Vagina (tissue), 2 donors: Measurements from ENCODE around the gene TMEM235.

Source experiments
- POLR2A ChIP-seq, 2 donors: fragments of 450-650 bp; IDR thresholded peaks; one replicate each; pipeline ENCODE4 v1.6.1; 2017; ENCODE audit warnings: antibody characterized with exemption in 2 of 2, mild to moderate bottlenecking in 2 of 2, moderate library complexity in 2 of 2
- POLR2AphosphoS5 ChIP-seq, 2 donors: sonication (generic); formaldehyde crosslinking; IDR thresholded peaks; one replicate each; pipeline ENCODE4 v1.9.0; 2017; ENCODE audit warnings: antibody characterized with exemption in 2 of 2, mild to moderate bottlenecking in 2 of 2, low read depth in 1 of 2; ENCODE audit not compliant: insufficient read depth in 1 of 2
- TF ChIP-seq, protein P1 (sequence below), 3 experiments: fragments of 450-650 bp in 2 of 3; fragments of 200-600 bp in 1 of 3; sonication (generic) in 1 of 3; IDR thresholded peaks; one replicate each; pipeline ENCODE4 v1.5.1; 2017 to 2019; ENCODE audit warnings: antibody characterized with exemption in 3 of 3, mild to moderate bottlenecking in 2 of 3, moderate library complexity in 2 of 3

DNA sequence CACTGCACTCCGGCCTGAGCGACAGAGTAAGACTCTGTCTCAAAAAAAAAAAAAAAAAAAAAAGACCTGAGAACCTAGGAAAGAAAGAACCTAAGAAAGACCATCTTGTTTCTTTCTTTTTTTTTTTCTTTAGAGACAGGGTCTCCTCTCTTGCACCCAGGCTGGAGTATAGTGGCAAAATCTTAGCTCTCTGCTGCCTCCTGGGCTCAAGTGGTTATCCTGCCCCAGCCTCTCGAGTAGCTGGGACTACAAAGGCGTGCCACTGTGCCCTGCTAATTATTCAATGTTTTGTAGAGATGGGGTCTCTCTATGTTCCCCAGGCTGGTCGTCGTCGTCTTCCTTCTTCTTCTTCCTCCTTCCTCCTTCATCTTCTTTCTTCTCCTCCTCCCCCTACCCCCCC, 25.1 kb upstream of the TMEM235 start:
- TF ChIP-seq, protein P1, sequence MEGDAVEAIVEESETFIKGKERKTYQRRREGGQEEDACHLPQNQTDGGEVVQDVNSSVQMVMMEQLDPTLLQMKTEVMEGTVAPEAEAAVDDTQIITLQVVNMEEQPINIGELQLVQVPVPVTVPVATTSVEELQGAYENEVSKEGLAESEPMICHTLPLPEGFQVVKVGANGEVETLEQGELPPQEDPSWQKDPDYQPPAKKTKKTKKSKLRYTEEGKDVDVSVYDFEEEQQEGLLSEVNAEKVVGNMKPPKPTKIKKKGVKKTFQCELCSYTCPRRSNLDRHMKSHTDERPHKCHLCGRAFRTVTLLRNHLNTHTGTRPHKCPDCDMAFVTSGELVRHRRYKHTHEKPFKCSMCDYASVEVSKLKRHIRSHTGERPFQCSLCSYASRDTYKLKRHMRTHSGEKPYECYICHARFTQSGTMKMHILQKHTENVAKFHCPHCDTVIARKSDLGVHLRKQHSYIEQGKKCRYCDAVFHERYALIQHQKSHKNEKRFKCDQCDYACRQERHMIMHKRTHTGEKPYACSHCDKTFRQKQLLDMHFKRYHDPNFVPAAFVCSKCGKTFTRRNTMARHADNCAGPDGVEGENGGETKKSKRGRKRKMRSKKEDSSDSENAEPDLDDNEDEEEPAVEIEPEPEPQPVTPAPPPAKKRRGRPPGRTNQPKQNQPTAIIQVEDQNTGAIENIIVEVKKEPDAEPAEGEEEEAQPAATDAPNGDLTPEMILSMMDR (IDR thresholded peaks at IDR 0.05): no peak
- TF ChIP-seq POLR2A (IDR thresholded peaks at IDR 0.05) (no peak), POLR2AphosphoS5 (IDR thresholded peaks at IDR 0.05; ENCODE audit: insufficient read depth in 1 of 2, low read depth in 1 of 2) (no peak)
